ENCODE results near the gene MED20. TPM values are rescaled to one million over a fixed set of nuclear protein-coding genes. Genes with fewer than 3 reads are reported as not detected.
A peak's percentile ranks its signal among the peaks of the same experiment; 100 is the strongest.

Gene MED20
- total and polyA plus RNA-seq, 11 donors, result 9.3 to 25.5 (median 16.9) TPM

- ATAC-seq, result peak; percentile 24 to 73 (median 66)
- Histone ChIP-seq H3K27me3 (no peaks in the 10 kb centered on the region), H3K27ac (peak overlapping the region in 7 of 12 donors; percentile 63 to 88 (median 79)), H3K4me3 (peak overlapping the region; percentile 59 to 94 (median 79)), H3K9me3 (no peaks in the 10 kb centered on the region), H3K4me1 (peaks cover 0 to 31% (median 12%) of the 10 kb centered on the region in 12 donors), H3K36me3 (peaks cover 0 to 4% (median 0%) of the 10 kb centered on the region in 9 donors)
- 2 to 3% (median 2%) methylated on average over 49 to 56 of the region's 56 CpGs for WGBS, 4 donors
- DNase-seq, result no peak
- no peak for TF ChIP-seq POLR2A (IDR thresholded peaks at IDR 0.05)
- TF ChIP-seq, protein P1, sequence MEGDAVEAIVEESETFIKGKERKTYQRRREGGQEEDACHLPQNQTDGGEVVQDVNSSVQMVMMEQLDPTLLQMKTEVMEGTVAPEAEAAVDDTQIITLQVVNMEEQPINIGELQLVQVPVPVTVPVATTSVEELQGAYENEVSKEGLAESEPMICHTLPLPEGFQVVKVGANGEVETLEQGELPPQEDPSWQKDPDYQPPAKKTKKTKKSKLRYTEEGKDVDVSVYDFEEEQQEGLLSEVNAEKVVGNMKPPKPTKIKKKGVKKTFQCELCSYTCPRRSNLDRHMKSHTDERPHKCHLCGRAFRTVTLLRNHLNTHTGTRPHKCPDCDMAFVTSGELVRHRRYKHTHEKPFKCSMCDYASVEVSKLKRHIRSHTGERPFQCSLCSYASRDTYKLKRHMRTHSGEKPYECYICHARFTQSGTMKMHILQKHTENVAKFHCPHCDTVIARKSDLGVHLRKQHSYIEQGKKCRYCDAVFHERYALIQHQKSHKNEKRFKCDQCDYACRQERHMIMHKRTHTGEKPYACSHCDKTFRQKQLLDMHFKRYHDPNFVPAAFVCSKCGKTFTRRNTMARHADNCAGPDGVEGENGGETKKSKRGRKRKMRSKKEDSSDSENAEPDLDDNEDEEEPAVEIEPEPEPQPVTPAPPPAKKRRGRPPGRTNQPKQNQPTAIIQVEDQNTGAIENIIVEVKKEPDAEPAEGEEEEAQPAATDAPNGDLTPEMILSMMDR (IDR thresholded peaks at IDR 0.05), result no peak
- intact Hi-C loops (cut with DNase I), result loop anchor here in 4 of 10 donors (1.0 to 10.0 kb wide), 6 partner anchors 26 to 153 kb away; partner anchors contain the start of genes TOMM6 (in 2 of the 4), BYSL (in 1 of the 4), CCND3 (in 1 of the 4) and MED20 (in 1 of the 4)
These were observed 26.3 kb downstream of the MED20 start for GRCh38 chr6:41894366-41895299.

- no peaks in the 10 kb centered on the region for H3K36me3 ChIP-seq
- intact Hi-C loops (cut with DNase I), result loop anchor here in 1 of 10 donors (10.0 kb wide), 1 partner anchor 108 kb away; the partner anchor contains the start of genes PRICKLE4 and TOMM6
- 66 to 70% (median 68%) methylated on average over 4 of the region's 4 CpGs for WGBS, 4 donors
- no peaks in the 10 kb centered on the region for H3K9me3 ChIP-seq
- no peaks in the 10 kb centered on the region for H3K27me3 ChIP-seq
- TF ChIP-seq, protein P1 (IDR thresholded peaks at IDR 0.05), result no peak
- TF ChIP-seq POLR2A (IDR thresholded peaks at IDR 0.05), result no peak
- DNase-seq (no peak), ATAC-seq (no peak)
- no peak overlapping the region for H3K4me3 ChIP-seq
- H3K4me1 ChIP-seq, result peaks cover 0 to 25% (median 12%) of the 10 kb centered on the region in 12 donors
- H3K27ac ChIP-seq, result no peak overlapping the region
These were observed 27.9 kb downstream of the MED20 start for GRCh38 chr6:41892921-41893564.

GRCh38 chr6:41887331-41887751 is 33.6 kb downstream of the MED20 start:
- Histone ChIP-seq H3K36me3 (no peaks in the 10 kb centered on the region), H3K4me1 (no peaks in the 10 kb centered on the region), H3K9me3 (no peaks in the 10 kb centered on the region), H3K27ac (no peak overlapping the region), H3K4me3 (no peak overlapping the region), H3K27me3 (no peaks in the 10 kb centered on the region)
- WGBS, 4 donors, result 62 to 69% (median 67%) methylated on average over 4 of the region's 4 CpGs
- no peak for TF ChIP-seq POLR2A (IDR thresholded peaks at IDR 0.05)
- TF ChIP-seq, protein P1 (IDR thresholded peaks at IDR 0.05), result no peak
- DNase-seq (no peak), ATAC-seq (no peak)
- intact Hi-C loops (cut with DNase I), result loop anchor here in 1 of 10 donors (2.0 kb wide), 1 partner anchor 19 kb away; no protein-coding TSS in a partner anchor

All from heart left ventricle (tissue), 16 donors.